Prostate gland (tissue), 1 donor: ENCODE results near the gene MAPK8IP3.

ENCODE experiments used
- POLR2A ChIP-seq: fragments of 450-650 bp; IDR thresholded peaks from one replicate; pipeline ENCODE4 v1.6.1; 2016; ENCODE audit warnings: antibody characterized with exemption, mild to moderate bottlenecking
- POLR2AphosphoS5 ChIP-seq: sonication (generic); formaldehyde crosslinking; IDR thresholded peaks from one replicate; pipeline ENCODE4 v1.6.1; 2017; ENCODE audit warnings: antibody characterized with exemption

- TF ChIP-seq POLR2A (no peak), POLR2AphosphoS5 (no peak)
Measured at GRCh38 chr16:1784977-1785845, 79.2 kb downstream of the MAPK8IP3 start.
